Upper lobe of left lung (tissue), 4 donors: ENCODE data around the gene C10orf53.

Experiments used
- CTCF ChIP-seq, 6 experiments: fragments of 450-650 bp in 4 of 6; fragments of 200-600 bp in 2 of 6; sonication (generic) in 2 of 6; IDR thresholded peaks; one replicate each; pipeline ENCODE4 v1.5.1; 2016 to 2019; ENCODE audit warnings: antibody characterized with exemption in 6 of 6
- POLR2A ChIP-seq, 4 donors: fragments of 450-650 bp; IDR thresholded peaks; one replicate each; pipeline ENCODE4 v1.5.1; 2016 to 2017; ENCODE audit warnings: antibody characterized with exemption in 4 of 4, mild to moderate bottlenecking in 2 of 4
- POLR2AphosphoS5 ChIP-seq, 2 donors: sonication (generic); formaldehyde crosslinking; IDR thresholded peaks; one replicate each; pipeline ENCODE4 v1.5.1; 2017; ENCODE audit warnings: antibody characterized with exemption in 2 of 2

GRCh38 chr10:49740346-49741107 is 61.1 kb downstream of the C10orf53 start:
- TF ChIP-seq CTCF (IDR thresholded peaks at IDR 0.05) (no peak), POLR2AphosphoS5 (IDR thresholded peaks at IDR 0.05) (no peak), POLR2A (IDR thresholded peaks at IDR 0.05) (no peak)
